Muscle of leg (tissue), 11 donors: ENCODE measurements around the gene SSUH2. TPM values are rescaled to one million over a fixed set of nuclear protein-coding genes. Genes with fewer than 3 reads are reported as not detected.
A peak's percentile ranks its signal among the peaks of the same experiment; 100 is the strongest.
"Not testable (repeated sequence)": the region's sequence is repeated elsewhere in the genome, so short reads cannot be mapped to it uniquely, and the experiment has no call there.

Experiments
- DNase-seq: peaks from one replicate; pipeline ENCODE4 v3.0.0; 2013
- H3K27ac ChIP-seq: one replicate; pipeline ENCODE4 v1.5.1; 2013; ENCODE audit warnings: mild to moderate bottlenecking, low read length, control low read depth
- H3K27me3 ChIP-seq: one replicate; pipeline ENCODE4 v1.6.1; 2013; ENCODE audit warnings: low read length; ENCODE audit not compliant: control insufficient read depth, insufficient read depth
- H3K36me3 ChIP-seq: one replicate; pipeline ENCODE4 v1.6.1; 2013; ENCODE audit warnings: low read length; ENCODE audit not compliant: control insufficient read depth, insufficient read depth
- H3K4me1 ChIP-seq: one replicate; pipeline ENCODE4 v1.6.1; 2013; ENCODE audit warnings: low read length; ENCODE audit not compliant: control insufficient read depth, insufficient read depth
- H3K4me3 ChIP-seq: one replicate; pipeline ENCODE4 v1.5.1; 2013; ENCODE audit warnings: low read length, control low read depth
- H3K9me3 ChIP-seq: replicated peaks from 2 replicates; pipeline ENCODE4 v1.6.1; 2013; ENCODE audit warnings: low read depth, low read length; ENCODE audit not compliant: control insufficient read depth
- WGBS: methylation state at CpG from one replicate; pipeline ENCODE4 v1.1.5; 2013; ENCODE audit warnings: missing lambda C conversion rate; ENCODE audit not compliant: insufficient coverage; 5-methylcytosine and 5-hydroxymethylcytosine counted together
- polyA plus RNA-seq, 8 donors: library from polyadenylated mRNA; unstranded; fragments of 120-200 nt; gene quantifications; one replicate each; pipeline versions ENCODE4 v1.2.1 to v1.2.3, GENCODE V29; 2013; ENCODE audit warnings: inconsistent platforms in 1 of 8, low replicate concordance in 1 of 8; ENCODE audit not compliant: insufficient read length in 8 of 8, insufficient read depth in 1 of 8
- total RNA-seq: library from RNA; stranded (reverse); fragments of 120-200 nt; gene quantifications from one replicate; pipeline ENCODE4 v1.2.4, GENCODE V29; 2013

SSUH2 gene
- total and polyA plus RNA-seq, 9 donors, result 1.1 to 3.4 (median 2.2) TPM

- Histone ChIP-seq H3K36me3 (no peaks in the 10 kb centered on the region), H3K9me3 (no peaks in the 10 kb centered on the region), H3K27me3 (no peaks in the 10 kb centered on the region), H3K4me3 (no peak overlapping the region), H3K4me1 (peaks cover 38% of the 10 kb centered on the region), H3K27ac (peak overlapping the region; percentile 82)
- 97% methylated on average over 2 of the region's 4 CpGs for WGBS
- no peak for DNase-seq
Observed at GRCh38 chr3:8659242-8659641, 14.6 kb upstream of the SSUH2 start.

- H3K27me3 ChIP-seq, result no peaks in the 10 kb centered on the region
- DNase-seq, result peak; percentile 83
- H3K4me1 ChIP-seq, result peaks cover 38% of the 10 kb centered on the region
- H3K36me3 ChIP-seq, result no peaks in the 10 kb centered on the region
- peak overlapping the region; percentile 82 for H3K27ac ChIP-seq
- peaks cover 5% of the 10 kb centered on the region for H3K9me3 ChIP-seq
- H3K4me3 ChIP-seq, result no peak overlapping the region
- WGBS, result 22% methylated on average over 9 of the region's 12 CpGs
Observed at GRCh38 chr3:8658306-8659212, 14.0 kb upstream of the SSUH2 start.

GRCh38 chr3:8657804-8658305, 13.3 kb upstream of the SSUH2 start:
- H3K4me1 ChIP-seq, result peaks cover 33% of the 10 kb centered on the region
- peak; percentile 25 for DNase-seq
- 67% methylated on average over 4 of the region's 8 CpGs for WGBS
- H3K9me3 ChIP-seq, result peaks cover 5% of the 10 kb centered on the region
- peak overlapping the region; percentile 82 for H3K27ac ChIP-seq
- H3K27me3 ChIP-seq, result no peaks in the 10 kb centered on the region
- H3K36me3 ChIP-seq, result no peaks in the 10 kb centered on the region
- H3K4me3 ChIP-seq, result no peak overlapping the region

- Histone ChIP-seq H3K27me3 (no peaks in the 10 kb centered on the region), H3K4me3 (no peak overlapping the region), H3K27ac (peak overlapping the region; percentile 11), H3K4me1 (peaks cover 37% of the 10 kb centered on the region), H3K9me3 (peaks cover 5% of the 10 kb centered on the region), H3K36me3 (no peaks in the 10 kb centered on the region)
- DNase-seq, result no peak
- 53% methylated on average over 3 of the region's 8 CpGs for WGBS
Observed at GRCh38 chr3:8656240-8656639, 11.6 kb upstream of the SSUH2 start.

GRCh38 chr3:8655387-8655835, 10.8 kb upstream of the SSUH2 start:
- WGBS, result 82% methylated on average over 7 of the region's 10 CpGs
- H3K4me1 ChIP-seq, result peaks cover 40% of the 10 kb centered on the region

GRCh38 chr3:8654572-8655329, 10.2 kb upstream of the SSUH2 start:
- H3K27me3 ChIP-seq, H3K4me3 ChIP-seq, H3K27ac ChIP-seq, H3K9me3 ChIP-seq, H3K36me3 ChIP-seq, DNase-seq: not testable (repeated sequence)
- peaks cover 35% of the 10 kb centered on the region for H3K4me1 ChIP-seq
- WGBS, result 88% methylated on average over 2 of the region's 6 CpGs

More at GRCh38 chr3:8655387-8655835, 10.8 kb upstream of the SSUH2 start:
- DNase-seq, result no peak
- Histone ChIP-seq H3K4me3 (no peak overlapping the region), H3K9me3 (peaks cover 5% of the 10 kb centered on the region), H3K36me3 (no peaks in the 10 kb centered on the region), H3K27ac (no peak overlapping the region), H3K27me3 (no peaks in the 10 kb centered on the region)

- peaks cover 27% of the 10 kb centered on the region for H3K4me1 ChIP-seq
- H3K9me3 ChIP-seq, result peaks cover 5% of the 10 kb centered on the region
- H3K27ac ChIP-seq, result no peak overlapping the region
- H3K36me3 ChIP-seq, result no peaks in the 10 kb centered on the region
- no peak for DNase-seq
- 82% methylated on average over 6 of the region's 8 CpGs for WGBS
- H3K4me3 ChIP-seq, result no peak overlapping the region
- no peaks in the 10 kb centered on the region for H3K27me3 ChIP-seq
Observed at GRCh38 chr3:8653800-8654408, 9.3 kb upstream of the SSUH2 start.

GRCh38 chr3:8652324-8652987, 7.9 kb upstream of the SSUH2 start:
- peaks cover 5% of the 10 kb centered on the region for H3K9me3 ChIP-seq
- H3K4me3 ChIP-seq, result no peak overlapping the region
- H3K27me3 ChIP-seq, result no peaks in the 10 kb centered on the region
- H3K4me1 ChIP-seq, result peaks cover 14% of the 10 kb centered on the region
- DNase-seq, result no peak
- no peaks in the 10 kb centered on the region for H3K36me3 ChIP-seq
- no peak overlapping the region for H3K27ac ChIP-seq
- 83% methylated on average over 1 of the region's 2 CpGs for WGBS

GRCh38 chr3:8651418-8652323, 7.1 kb upstream of the SSUH2 start:
- Histone ChIP-seq H3K4me1 (peaks cover 14% of the 10 kb centered on the region), H3K9me3 (peaks cover 5% of the 10 kb centered on the region), H3K27me3 (no peaks in the 10 kb centered on the region), H3K27ac (no peak overlapping the region), H3K4me3 (no peak overlapping the region), H3K36me3 (no peaks in the 10 kb centered on the region)
- WGBS, result 72% methylated on average over 10 of the region's 12 CpGs
- DNase-seq, result no peak
